Smooth muscle cell (in vitro differentiated cells): Measurements from ENCODE around the gene ATF6B. TPM values are rescaled to one million over a fixed set of nuclear protein-coding genes. Genes with fewer than 3 reads are reported as not detected.

Source experiments
- DNase-seq: peaks from one replicate; lab custom pipeline; 2025; ENCODE audit not compliant: unreplicated experiment; lab: John Stamatoyannopoulos, UW
- H2AFZ ChIP-seq: fragments of 200-600 bp; sonication (generic); 2 replicates; pipeline ENCODE4 v1.6.0; 2016; ENCODE audit warnings: antibody characterized with exemption, low read depth, mild to moderate bottlenecking
- H3F3A ChIP-seq: fragments of 200-600 bp; sonication (generic); 2 replicates; pipeline ENCODE4 v1.6.0; 2017; ENCODE audit warnings: antibody characterized with exemption, low read depth
- H3K27ac ChIP-seq: fragments of 200-600 bp; sonication (generic); 2 replicates; pipeline ENCODE4 v1.5.1; 2016; ENCODE audit warnings: low read depth, mild to moderate bottlenecking
- H3K27me3 ChIP-seq: fragments of 200-600 bp; sonication (generic); 2 replicates; pipeline ENCODE4 v1.6.1; 2016; ENCODE audit warnings: low read depth, mild to moderate bottlenecking
- H3K36me3 ChIP-seq: fragments of 200-600 bp; sonication (generic); 2 replicates; pipeline ENCODE4 v1.5.1; 2016; ENCODE audit warnings: low read depth
- H3K4me1 ChIP-seq: fragments of 200-600 bp; sonication (generic); 2 replicates; pipeline ENCODE4 v1.5.1; 2016; ENCODE audit warnings: low read depth
- H3K4me2 ChIP-seq: fragments of 200-600 bp; sonication (generic); 2 replicates; pipeline ENCODE4 v1.6.0; 2016; ENCODE audit warnings: mild to moderate bottlenecking
- H3K4me3 ChIP-seq: fragments of 200-600 bp; sonication (generic); 2 replicates; pipeline ENCODE4 v1.5.1; 2016; ENCODE audit warnings: mild to moderate bottlenecking
- H3K79me2 ChIP-seq: fragments of 200-600 bp; sonication (generic); 2 replicates; pipeline ENCODE4 v1.6.0; 2016; ENCODE audit warnings: low read depth, mild to moderate bottlenecking
- H3K9ac ChIP-seq: fragments of 200-600 bp; sonication (generic); 2 replicates; pipeline ENCODE4 v1.6.0; 2016; ENCODE audit warnings: low read depth
- H3K9me3 ChIP-seq: fragments of 200-600 bp; sonication (generic); replicated peaks from 2 replicates; pipeline ENCODE4 v1.5.1; 2016; ENCODE audit warnings: low read depth
- H4K20me1 ChIP-seq: fragments of 200-600 bp; sonication (generic); 2 replicates; pipeline ENCODE4 v1.6.0; 2016; ENCODE audit warnings: low read depth
- WGBS: methylation state at CpG from one replicate; pipeline ENCODE4 v1.1.7; 2016; ENCODE audit warnings: low lambda C conversion rate; 5-methylcytosine and 5-hydroxymethylcytosine counted together
- polyA plus RNA-seq: library from polyadenylated mRNA; unstranded; fragments of >200 nt; fragmentation: Nextera tagmentation; extraction: Ambion mirVana; gene quantifications from 2 replicates; pipeline ENCODE4 v1.2.1, GENCODE V29; 2016
- total RNA-seq: library from RNA; depleted of rRNA; stranded (reverse); fragments of >200 nt; gene quantifications from 2 replicates; pipeline ENCODE4 v1.2.3, GENCODE V29; 2014
- TF ChIP-seq, protein P1 (sequence below): fragments of 200-600 bp; sonication (generic); IDR thresholded peaks from 2 replicates; pipeline ENCODE4 v1.5.1; 2017; ENCODE audit warnings: borderline replicate concordance, mild to moderate bottlenecking, antibody characterized with exemption; ENCODE audit not compliant: insufficient read depth, poor library complexity, severe bottlenecking

Gene ATF6B
- total and polyA plus RNA-seq, 2 experiments from 2014 or later, result 22.2 to 22.5 TPM

GRCh38 chr6:32156891-32157290, 28.8 kb upstream of the ATF6B start:
- no peak overlapping the region for H3K27ac ChIP-seq
- no peak overlapping the region for H2AFZ ChIP-seq
- DNase-seq, result no peak
- H3K36me3 ChIP-seq, result no peaks in the 10 kb centered on the region
- H3K79me2 ChIP-seq, result peaks cover 10% of the 10 kb centered on the region
- H3K9me3 ChIP-seq, result no peaks in the 10 kb centered on the region
- TF ChIP-seq, protein P1, sequence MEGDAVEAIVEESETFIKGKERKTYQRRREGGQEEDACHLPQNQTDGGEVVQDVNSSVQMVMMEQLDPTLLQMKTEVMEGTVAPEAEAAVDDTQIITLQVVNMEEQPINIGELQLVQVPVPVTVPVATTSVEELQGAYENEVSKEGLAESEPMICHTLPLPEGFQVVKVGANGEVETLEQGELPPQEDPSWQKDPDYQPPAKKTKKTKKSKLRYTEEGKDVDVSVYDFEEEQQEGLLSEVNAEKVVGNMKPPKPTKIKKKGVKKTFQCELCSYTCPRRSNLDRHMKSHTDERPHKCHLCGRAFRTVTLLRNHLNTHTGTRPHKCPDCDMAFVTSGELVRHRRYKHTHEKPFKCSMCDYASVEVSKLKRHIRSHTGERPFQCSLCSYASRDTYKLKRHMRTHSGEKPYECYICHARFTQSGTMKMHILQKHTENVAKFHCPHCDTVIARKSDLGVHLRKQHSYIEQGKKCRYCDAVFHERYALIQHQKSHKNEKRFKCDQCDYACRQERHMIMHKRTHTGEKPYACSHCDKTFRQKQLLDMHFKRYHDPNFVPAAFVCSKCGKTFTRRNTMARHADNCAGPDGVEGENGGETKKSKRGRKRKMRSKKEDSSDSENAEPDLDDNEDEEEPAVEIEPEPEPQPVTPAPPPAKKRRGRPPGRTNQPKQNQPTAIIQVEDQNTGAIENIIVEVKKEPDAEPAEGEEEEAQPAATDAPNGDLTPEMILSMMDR, result no peak
- no peak overlapping the region for H3K4me3 ChIP-seq
- H3F3A ChIP-seq, result no peaks in the 10 kb centered on the region
- H3K4me2 ChIP-seq, result no peak overlapping the region
- H4K20me1 ChIP-seq, result no peaks in the 10 kb centered on the region
- no peaks in the 10 kb centered on the region for H3K27me3 ChIP-seq
- no peak overlapping the region for H3K9ac ChIP-seq
- 97% methylated on average over 9 of the region's 9 CpGs for WGBS
- H3K4me1 ChIP-seq, result peaks cover 15% of the 10 kb centered on the region

- 15% methylated on average over 33 of the region's 34 CpGs for whole genome bisulfite sequencing
- Histone ChIP-seq H3K27ac (peak overlapping the region; percentile 91), H3K79me2 (peaks cover 10% of the 10 kb centered on the region), H2AFZ (peak overlapping the region; percentile 82), H3K4me2 (peak overlapping the region; percentile 90), H3K36me3 (no peaks in the 10 kb centered on the region), H3K27me3 (peaks cover 18% of the 10 kb centered on the region), H4K20me1 (no peaks in the 10 kb centered on the region), H3K4me3 (peak overlapping the region; percentile 85), H3K9ac (peak overlapping the region; percentile 87), H3K9me3 (no peaks in the 10 kb centered on the region), H3K4me1 (peaks cover 18% of the 10 kb centered on the region), H3F3A (no peaks in the 10 kb centered on the region)
- DNase-seq, result peak; percentile 52
- TF ChIP-seq, protein P1, result peak; percentile 33
Measured at GRCh38 chr6:32154514-32155161, 26.6 kb upstream of the ATF6B start.

- H3K4me3 ChIP-seq, result peak within 1 kb of the TSS; percentile 85
- H4K20me1 ChIP-seq, result no peaks in the 10 kb centered on the region
- H3F3A ChIP-seq, result no peaks in the 10 kb centered on the region
- H3K4me1 ChIP-seq, result peaks cover 18% of the 10 kb centered on the region
- under 1% methylated on average over 50 of the region's 52 CpGs for WGBS
- TF ChIP-seq, protein P1, result no peak
- H3K4me2 ChIP-seq, result peak within 1 kb of the TSS; percentile 90
- no peaks in the 10 kb centered on the region for H3K9me3 ChIP-seq
- H3K27me3 ChIP-seq, result peaks cover 26% of the 10 kb centered on the region
- no peaks in the 10 kb centered on the region for H3K36me3 ChIP-seq
- peaks cover 10% of the 10 kb centered on the region for H3K79me2 ChIP-seq
- DNase-seq, result peak; percentile 73
- H3K27ac ChIP-seq, result peak within 1 kb of the TSS; percentile 91
- peak within 1 kb of the TSS; percentile 82 for H2AFZ ChIP-seq
- H3K9ac ChIP-seq, result peak within 1 kb of the TSS; percentile 87
Measured at GRCh38 chr6:32153564-32154513, 25.8 kb upstream of the ATF6B start, which contains the start of gene PPT2. PPT2 (plus strand) TSS chr6:32154141; CDS start chr6:32154595, 454 bp downstream.
